NCI-H524 (cell line): ENCODE data around the gene LRGUK.
"Not testable (repeated sequence)": the region's sequence is repeated elsewhere in the genome, so short reads cannot be mapped to it uniquely, and the experiment has no call there.

ENCODE experiments used
- DNase-seq, 2 experiments: peaks; one replicate each; lab custom pipeline; 2025; lab: John Stamatoyannopoulos, UW

The LRGUK gene

GRCh38 chr7:134187893-134188292, 60.8 kb downstream of the LRGUK start:
- DNase-seq = no peak

- DNase-seq = no peak
Observed at GRCh38 chr7:134188311-134188710, 61.2 kb downstream of the LRGUK start.

GRCh38 chr7:134189559-134189958, 62.4 kb downstream of the LRGUK start:
- no peak for DNase-seq

- no peak for DNase-seq
Observed at GRCh38 chr7:134191876-134192275, 64.7 kb downstream of the LRGUK start.

GRCh38 chr7:134193240-134193639, 66.1 kb downstream of the LRGUK start:
- DNase-seq = no peak

- no peak for DNase-seq
Observed at GRCh38 chr7:134195252-134195651, 68.1 kb downstream of the LRGUK start.

GRCh38 chr7:134196439-134196838, 69.3 kb downstream of the LRGUK start:
- DNase-seq = no peak

GRCh38 chr7:134197345-134197744, 70.2 kb downstream of the LRGUK start:
- no peak for DNase-seq

- no peak for DNase-seq
Observed at GRCh38 chr7:134200970-134201369, 73.8 kb downstream of the LRGUK start.

- no peak for DNase-seq
Observed at GRCh38 chr7:134201569-134202261, 74.6 kb downstream of the LRGUK start.

GRCh38 chr7:134203186-134203889, 76.2 kb downstream of the LRGUK start:
- DNase-seq = no peak

- DNase-seq = no peak
Observed at GRCh38 chr7:134209322-134210015, 82.3 kb downstream of the LRGUK start.

- no peak for DNase-seq
Observed at GRCh38 chr7:134210227-134210626, 83.1 kb downstream of the LRGUK start.

GRCh38 chr7:134210976-134211663, 84.0 kb downstream of the LRGUK start:
- DNase-seq = no peak

- DNase-seq = no peak
Observed at GRCh38 chr7:134211817-134212216, 84.7 kb downstream of the LRGUK start.

- DNase-seq = no peak
Observed at GRCh38 chr7:134212576-134213546, 85.7 kb downstream of the LRGUK start.

GRCh38 chr7:134220236-134220635, 93.1 kb downstream of the LRGUK start:
- no peak for DNase-seq

GRCh38 chr7:134231296-134231695, 104.2 kb downstream of the LRGUK start:
- not testable (repeated sequence) for DNase-seq

GRCh38 chr7:134234216-134234615, 107.1 kb downstream of the LRGUK start:
- DNase-seq = no peak

GRCh38 chr7:134245253-134245652, 118.1 kb downstream of the LRGUK start:
- no peak for DNase-seq

GRCh38 chr7:134246347-134246746, 119.2 kb downstream of the LRGUK start:
- no peak for DNase-seq
